ENCODE measurements around the gene GTF2B. TPM values are rescaled to one million over a fixed set of nuclear protein-coding genes. Genes with fewer than 3 reads are reported as not detected.

Gene GTF2B
- total RNA-seq, 1 experiment from 2014 or later = 21.9 TPM

- Histone ChIP-seq H3K27me3 (ENCODE audit: insufficient read depth, low read depth) (no peaks in the 10 kb centered on the region), H3K79me2 (ENCODE audit: low read depth) (peaks cover 34% of the 10 kb centered on the region), H3K9me2 (ENCODE audit: insufficient read depth) (no peaks in the 10 kb centered on the region), H3K36me3 (ENCODE audit: low read depth) (peaks cover 29% of the 10 kb centered on the region; the same call in 1 of the 2 replicates), H3K4me2 (no peak overlapping the region), H3F3A (ENCODE audit: insufficient read depth, low read depth) (peaks cover 10% of the 10 kb centered on the region; the same call in 1 of the 2 replicates), H4K20me1 (ENCODE audit: insufficient read depth) (peaks cover 25% of the 10 kb centered on the region), H3K9me3 (ENCODE audit: insufficient read depth, low read depth) (no peaks in the 10 kb centered on the region), H2AFZ (no peak overlapping the region), H3K27ac (peak overlapping the region; percentile 3; the same call in 1 of the 2 replicates), H3K4me3 (no peak overlapping the region), H3K4me1 (replicated peaks; ENCODE audit: insufficient read depth) (peaks cover 5% of the 10 kb centered on the region; the same call in 1 of the 2 replicates)
- TF ChIP-seq, protein P1, sequence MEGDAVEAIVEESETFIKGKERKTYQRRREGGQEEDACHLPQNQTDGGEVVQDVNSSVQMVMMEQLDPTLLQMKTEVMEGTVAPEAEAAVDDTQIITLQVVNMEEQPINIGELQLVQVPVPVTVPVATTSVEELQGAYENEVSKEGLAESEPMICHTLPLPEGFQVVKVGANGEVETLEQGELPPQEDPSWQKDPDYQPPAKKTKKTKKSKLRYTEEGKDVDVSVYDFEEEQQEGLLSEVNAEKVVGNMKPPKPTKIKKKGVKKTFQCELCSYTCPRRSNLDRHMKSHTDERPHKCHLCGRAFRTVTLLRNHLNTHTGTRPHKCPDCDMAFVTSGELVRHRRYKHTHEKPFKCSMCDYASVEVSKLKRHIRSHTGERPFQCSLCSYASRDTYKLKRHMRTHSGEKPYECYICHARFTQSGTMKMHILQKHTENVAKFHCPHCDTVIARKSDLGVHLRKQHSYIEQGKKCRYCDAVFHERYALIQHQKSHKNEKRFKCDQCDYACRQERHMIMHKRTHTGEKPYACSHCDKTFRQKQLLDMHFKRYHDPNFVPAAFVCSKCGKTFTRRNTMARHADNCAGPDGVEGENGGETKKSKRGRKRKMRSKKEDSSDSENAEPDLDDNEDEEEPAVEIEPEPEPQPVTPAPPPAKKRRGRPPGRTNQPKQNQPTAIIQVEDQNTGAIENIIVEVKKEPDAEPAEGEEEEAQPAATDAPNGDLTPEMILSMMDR (conservative IDR thresholded peaks at IDR 0.05) = no peak
- no peak for TF ChIP-seq EZH2 (IDR thresholded peaks at IDR 0.05; ENCODE audit: low read depth)
- peak in 1 of 2 experiments; percentile 52 for DNase-seq
- intact Hi-C loops (cut with micrococcal nuclease; ENCODE audit: unreplicated experiment) = loop anchor here (5.0 to 10.0 kb wide), 2 partner anchors 221 to 694 kb away; no protein-coding TSS in a partner anchor
- ChIA-PET POLR2A (ENCODE audit: unreplicated experiment) (no interaction called here), CTCF (interaction anchor here (1.3 kb wide), 1 partner anchor 223 kb away, joined by 5 read pairs; no protein-coding TSS in a partner anchor)
- no TSS peak for BruUV-seq (replicated peaks)
Measured at GRCh38 chr1:88878731-88879130, 12.6 kb downstream of the GTF2B start.

- Histone ChIP-seq H4K20me1 (ENCODE audit: insufficient read depth) (peaks cover 21% of the 10 kb centered on the region), H3F3A (ENCODE audit: insufficient read depth, low read depth) (peaks cover 5% of the 10 kb centered on the region; the same call in 1 of the 2 replicates), H3K4me2 (no peak overlapping the region), H3K27me3 (ENCODE audit: insufficient read depth, low read depth) (no peaks in the 10 kb centered on the region), H3K79me2 (ENCODE audit: low read depth) (peaks cover 38% of the 10 kb centered on the region), H3K9me3 (ENCODE audit: insufficient read depth, low read depth) (no peaks in the 10 kb centered on the region), H2AFZ (no peak overlapping the region), H3K27ac (0 out of 2 replicates have a peak overlapping the region, but pooled peaks have one; percentile 3), H3K4me1 (replicated peaks; ENCODE audit: insufficient read depth) (peaks cover 5% of the 10 kb centered on the region; the same call in 1 of the 2 replicates), H3K36me3 (ENCODE audit: low read depth) (peaks cover 24% of the 10 kb centered on the region; the same call in 1 of the 2 replicates), H3K4me3 (no peak overlapping the region), H3K9me2 (ENCODE audit: insufficient read depth) (no peaks in the 10 kb centered on the region)
- BruUV-seq (replicated peaks) = no TSS peak
- intact Hi-C loops (cut with micrococcal nuclease; ENCODE audit: unreplicated experiment) = loop anchor here (1.0 to 10.0 kb wide), 3 partner anchors 221 to 693 kb away; no protein-coding TSS in a partner anchor
- CTCF ChIA-PET = interaction anchor here (1.3 kb wide), 1 partner anchor 222 kb away, joined by 5 read pairs; no protein-coding TSS in a partner anchor
- TF ChIP-seq, protein P1 (conservative IDR thresholded peaks at IDR 0.05) = no peak
- no peak for TF ChIP-seq EZH2 (IDR thresholded peaks at IDR 0.05; ENCODE audit: low read depth)
- peak in 1 of 2 experiments; percentile 18 for DNase-seq
- POLR2A ChIA-PET (ENCODE audit: unreplicated experiment) = no interaction called here
Measured at GRCh38 chr1:88877911-88878310, 13.5 kb downstream of the GTF2B start.

- Histone ChIP-seq H3K4me1 (replicated peaks; ENCODE audit: insufficient read depth) (peaks cover 5% of the 10 kb centered on the region; the same call in 1 of the 2 replicates), H3K27me3 (ENCODE audit: insufficient read depth, low read depth) (no peaks in the 10 kb centered on the region), H3F3A (ENCODE audit: insufficient read depth, low read depth) (peaks cover 5% of the 10 kb centered on the region; the same call in 1 of the 2 replicates), H3K27ac (0 out of 2 replicates have a peak overlapping the region, but pooled peaks have one; percentile 3), H3K4me3 (no peak overlapping the region), H3K36me3 (ENCODE audit: low read depth) (peaks cover 19% of the 10 kb centered on the region; the same call in 1 of the 2 replicates), H2AFZ (no peak overlapping the region), H4K20me1 (ENCODE audit: insufficient read depth) (peaks cover 19% of the 10 kb centered on the region), H3K9me2 (ENCODE audit: insufficient read depth) (no peaks in the 10 kb centered on the region), H3K79me2 (ENCODE audit: low read depth) (peaks cover 43% of the 10 kb centered on the region), H3K9me3 (ENCODE audit: insufficient read depth, low read depth) (no peaks in the 10 kb centered on the region), H3K4me2 (no peak overlapping the region)
- ChIA-PET CTCF (interaction anchor here (0.6 to 1.3 kb wide), 3 partner anchors 222 to 273 kb away, joined by 3 to 5 read pairs (median 4); no protein-coding TSS in a partner anchor), POLR2A (ENCODE audit: unreplicated experiment) (no interaction called here)
- intact Hi-C loops (cut with micrococcal nuclease; ENCODE audit: unreplicated experiment) = loop anchor here (1.0 to 10.0 kb wide), 3 partner anchors 220 to 693 kb away; no protein-coding TSS in a partner anchor
- BruUV-seq (replicated peaks) = no TSS peak
- TF ChIP-seq, protein P1 (conservative IDR thresholded peaks at IDR 0.05) = peak; percentile 94
- no peak for TF ChIP-seq EZH2 (IDR thresholded peaks at IDR 0.05; ENCODE audit: low read depth)
- peak in 1 of 2 experiments; percentile 53 for DNase-seq
Measured at GRCh38 chr1:88877382-88877825, 14.0 kb downstream of the GTF2B start.

All from PC-9 (cell line).